Fibroblast of pulmonary artery (primary cell): Measurements from ENCODE around the gene EFHD1.

Source experiments
- DNase-seq: peaks from one replicate; pipeline ENCODE4 v3.0.0-alpha.2; 2010; ENCODE audit warnings: low read depth
- H3K4me3 ChIP-seq: replicated peaks from 2 replicates; pipeline ENCODE4 v1.5.1; 2011; ENCODE audit warnings: low read depth, mild to moderate bottlenecking, control low read depth, low read length, moderate library complexity
- CTCF ChIP-seq: IDR thresholded peaks from 2 replicates; pipeline ENCODE4 v1.5.1; 2011; ENCODE audit warnings: mild to moderate bottlenecking, control low read depth, low read length, inconsistent platforms; ENCODE audit errors: missing control alignments

EFHD1 gene

GRCh38 chr2:232604535-232604934 is 28.9 kb upstream of the EFHD1 start:
- TF ChIP-seq CTCF: no peak

GRCh38 chr2:232607011-232607410 is 26.4 kb upstream of the EFHD1 start:
- no peak for DNase-seq
- no peak for TF ChIP-seq CTCF
- H3K4me3 ChIP-seq: no peak overlapping the region

More at GRCh38 chr2:232604535-232604934, 28.9 kb upstream of the EFHD1 start:
- no peak overlapping the region for H3K4me3 ChIP-seq
- DNase-seq: no peak

- no peak for TF ChIP-seq CTCF
- no peak overlapping the region for H3K4me3 ChIP-seq
- DNase-seq: no peak
Observed at GRCh38 chr2:232609607-232610006, 23.8 kb upstream of the EFHD1 start.

GRCh38 chr2:232610081-232610480 is 23.3 kb upstream of the EFHD1 start:
- no peak overlapping the region for H3K4me3 ChIP-seq
- DNase-seq: no peak
- no peak for TF ChIP-seq CTCF

- no peak for DNase-seq
- H3K4me3 ChIP-seq: no peak overlapping the region
- TF ChIP-seq CTCF: no peak
Observed at GRCh38 chr2:232611061-232611460, 22.3 kb upstream of the EFHD1 start.

GRCh38 chr2:232611559-232612218 is 21.7 kb upstream of the EFHD1 start:
- H3K4me3 ChIP-seq: no peak overlapping the region
- TF ChIP-seq CTCF: peak; percentile 84
- DNase-seq: peak; percentile 43

GRCh38 chr2:232613538-232614134 is 19.8 kb upstream of the EFHD1 start:
- DNase-seq: no peak
- no peak for TF ChIP-seq CTCF

More at GRCh38 chr2:232613538-232614134, 19.8 kb upstream of the EFHD1 start:
- H3K4me3 ChIP-seq: no peak overlapping the region
